Mesodermal cell (in vitro differentiated cells): ENCODE results near the gene BZW1. TPM values are rescaled to one million over a fixed set of nuclear protein-coding genes. Genes with fewer than 3 reads are reported as not detected.
A peak's percentile ranks its signal among the peaks of the same experiment; 100 is the strongest.

Experiments used
- H3K27ac ChIP-seq: 2 replicates; pipeline ENCODE4 v1.7.0; 2013; ENCODE audit warnings: mild to moderate bottlenecking, low read depth, low read length, moderate library complexity; ENCODE audit not compliant: severe bottlenecking
- H3K36me3 ChIP-seq: 2 replicates; pipeline ENCODE4 v1.7.1; 2013; ENCODE audit warnings: mild to moderate bottlenecking, low read length, moderate library complexity; ENCODE audit not compliant: control insufficient read depth, insufficient read depth
- H3K4me1 ChIP-seq: one replicate; pipeline ENCODE4 v1.7.1; 2013; ENCODE audit warnings: mild to moderate bottlenecking, low read length; ENCODE audit not compliant: insufficient read depth, control insufficient read depth, poor library complexity, severe bottlenecking
- H3K4me3 ChIP-seq: 2 replicates; pipeline ENCODE4 v1.7.0; 2013; ENCODE audit warnings: low read length, control low read depth, mild to moderate bottlenecking; ENCODE audit not compliant: insufficient read depth, poor library complexity, severe bottlenecking; ENCODE audit errors: extremely low read depth
- H3K9me3 ChIP-seq: 2 replicates; pipeline ENCODE4 v1.7.1; 2013; ENCODE audit warnings: mild to moderate bottlenecking, low read length, moderate library complexity; ENCODE audit not compliant: control insufficient read depth
- WGBS, 2 experiments: methylation state at CpG; one replicate each; pipeline ENCODE4 v1.1.5; 2013; ENCODE audit warnings: missing lambda C conversion rate in 2 of 2; ENCODE audit not compliant: insufficient coverage in 2 of 2; 5-methylcytosine and 5-hydroxymethylcytosine counted together
- polyA plus RNA-seq, 2 experiments: library from polyadenylated mRNA; stranded (reverse); fragments of 50-300 nt; gene quantifications; one replicate each; pipeline ENCODE4 v1.2.3, GENCODE V29; 2013

BZW1 gene
- 300 TPM for polyA plus RNA-seq (2013, experiment 1 of 2)
- polyA plus RNA-seq (2013, experiment 2 of 2) = 309 TPM

DNA sequence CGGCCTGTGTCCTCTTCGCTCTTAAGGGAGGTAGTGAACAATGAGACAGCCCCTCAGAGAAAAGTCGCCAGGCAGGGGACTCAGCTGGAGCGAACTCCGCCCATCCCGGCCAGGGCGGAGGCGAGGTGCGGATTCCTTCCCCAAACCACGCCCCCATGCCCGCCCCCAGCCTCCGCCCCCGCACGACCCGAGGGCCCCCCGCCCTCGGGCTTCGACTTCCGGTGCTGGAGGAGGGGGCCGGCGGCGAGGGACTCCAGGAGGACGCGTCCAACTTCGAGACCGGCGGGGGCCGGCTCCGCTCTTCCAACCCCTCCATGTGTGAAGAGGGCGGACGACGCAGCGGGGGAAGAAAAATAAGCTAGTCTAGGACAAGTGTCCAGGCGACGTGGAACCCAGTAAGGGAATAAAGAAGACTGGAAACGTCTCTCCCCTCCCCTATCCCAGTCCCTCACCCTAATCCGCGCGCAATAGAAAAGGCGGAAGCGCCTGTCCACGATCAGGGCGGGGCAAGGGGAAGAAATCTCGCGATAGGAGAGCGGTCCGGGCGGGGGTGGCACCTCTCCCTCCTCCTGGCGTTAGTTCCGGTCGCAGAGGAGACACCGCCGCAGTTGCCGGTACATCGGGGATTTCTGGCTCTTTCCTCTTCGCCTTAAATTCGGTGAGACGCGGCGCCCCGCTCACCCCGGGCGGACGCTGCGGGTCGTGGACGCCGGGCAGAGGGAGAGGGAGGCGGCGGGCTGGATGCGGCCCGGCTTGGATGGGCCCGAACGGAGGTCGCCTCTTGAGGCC is at the start of gene BZW1:
BZW1 (plus strand) TSS at position 578 of the 789 bp plus-strand sequence. CDS start 1,308 bp downstream, outside the sequence.
- Histone ChIP-seq H3K36me3 (peaks cover 23% of the 10 kb centered on the region), H3K4me3 (peak within 1 kb of the TSS; percentile 85), H3K9me3 (no peaks in the 10 kb centered on the region), H3K4me1 (peaks cover 18% of the 10 kb centered on the region), H3K27ac (peak within 1 kb of the TSS; percentile 99)
- WGBS, 2 experiments = 1% methylated on average over 33 of the region's 75 CpGs

DNA sequence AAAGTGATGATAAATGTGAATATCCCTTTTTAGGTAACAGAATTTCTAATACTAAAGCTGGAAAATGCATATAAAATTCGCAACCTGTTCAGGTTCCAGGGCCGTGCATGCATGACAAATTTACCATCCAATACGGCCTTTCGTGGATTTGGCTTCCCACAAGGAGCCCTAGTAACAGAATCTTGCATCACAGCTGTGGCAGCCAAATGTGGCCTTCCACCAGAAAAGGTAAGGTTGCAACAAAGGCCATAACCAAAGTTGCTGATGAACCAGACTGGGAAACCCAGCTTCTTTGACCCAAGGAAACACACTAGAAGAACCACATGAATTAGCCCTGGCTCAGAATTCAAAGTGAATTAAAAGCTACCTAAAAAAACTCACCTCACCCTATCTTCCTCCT is 49.6 kb upstream of the BZW1 start:
- no peaks in the 10 kb centered on the region for H3K36me3 ChIP-seq
- 90 to 96% methylated on average over 4 of the region's 4 CpGs for WGBS, 2 experiments
- no peak overlapping the region for H3K4me3 ChIP-seq
- no peaks in the 10 kb centered on the region for H3K9me3 ChIP-seq
- no peak overlapping the region for H3K27ac ChIP-seq
- peaks cover 13% of the 10 kb centered on the region for H3K4me1 ChIP-seq

- Histone ChIP-seq H3K27ac (no peak overlapping the region), H3K9me3 (no peaks in the 10 kb centered on the region), H3K36me3 (no peaks in the 10 kb centered on the region), H3K4me3 (no peak overlapping the region), H3K4me1 (peaks cover 8% of the 10 kb centered on the region)
- 93 to 94% methylated on average over 2 to 3 of the region's 4 CpGs for WGBS, 2 experiments
These were observed 48.3 kb upstream of the BZW1 start for GRCh38 chr2:200763422-200763821.

GRCh38 chr2:200765139-200765951 is 46.4 kb upstream of the BZW1 start:
- H3K27ac ChIP-seq = peak overlapping the region; percentile 53
- H3K9me3 ChIP-seq = no peaks in the 10 kb centered on the region
- H3K4me1 ChIP-seq = peaks cover 8% of the 10 kb centered on the region
- no peaks in the 10 kb centered on the region for H3K36me3 ChIP-seq
- H3K4me3 ChIP-seq = no peak overlapping the region
- 93% methylated on average over 2 of the region's 2 CpGs; no CpG with 5 or more reads in 1 of the 2 experiments for WGBS, 2 experiments

DNA sequence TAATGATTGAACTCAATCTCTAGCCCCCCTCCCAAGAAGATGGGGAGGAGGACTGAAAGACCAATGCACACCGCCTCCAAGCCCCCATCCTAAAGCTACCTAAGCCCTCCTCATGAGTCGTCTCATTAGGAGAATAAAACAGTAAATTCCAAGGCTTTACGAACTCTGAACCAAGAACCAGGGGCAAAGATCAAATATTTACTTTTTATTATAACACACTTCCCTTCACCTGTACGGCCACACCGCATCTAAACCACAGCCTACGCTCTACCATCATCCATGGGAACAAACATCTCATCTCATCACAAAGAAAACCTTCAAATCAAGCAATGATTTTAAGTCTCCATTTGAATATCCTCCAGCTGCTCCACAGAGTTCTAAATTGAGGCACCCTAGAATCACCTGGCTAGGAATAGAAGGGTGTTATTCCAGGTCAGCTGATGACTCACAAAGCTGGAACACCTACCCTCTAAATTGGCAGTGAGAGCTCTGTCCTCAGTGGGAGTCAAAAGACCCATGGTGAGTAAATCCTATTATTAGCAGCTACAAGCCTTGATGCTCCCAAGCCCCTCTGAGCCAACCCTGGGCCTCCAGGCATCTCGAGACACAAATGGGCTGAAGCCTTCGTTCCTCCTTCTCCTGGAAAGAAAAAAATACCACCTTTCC is 45.6 kb upstream of the BZW1 start:
- H3K4me3 ChIP-seq = no peak overlapping the region
- H3K9me3 ChIP-seq = no peaks in the 10 kb centered on the region
- no peak overlapping the region for H3K27ac ChIP-seq
- H3K4me1 ChIP-seq = peaks cover 8% of the 10 kb centered on the region
- WGBS, 2 experiments = 89 to 96% methylated on average over 7 to 8 of the region's 8 CpGs
- H3K36me3 ChIP-seq = no peaks in the 10 kb centered on the region

DNA sequence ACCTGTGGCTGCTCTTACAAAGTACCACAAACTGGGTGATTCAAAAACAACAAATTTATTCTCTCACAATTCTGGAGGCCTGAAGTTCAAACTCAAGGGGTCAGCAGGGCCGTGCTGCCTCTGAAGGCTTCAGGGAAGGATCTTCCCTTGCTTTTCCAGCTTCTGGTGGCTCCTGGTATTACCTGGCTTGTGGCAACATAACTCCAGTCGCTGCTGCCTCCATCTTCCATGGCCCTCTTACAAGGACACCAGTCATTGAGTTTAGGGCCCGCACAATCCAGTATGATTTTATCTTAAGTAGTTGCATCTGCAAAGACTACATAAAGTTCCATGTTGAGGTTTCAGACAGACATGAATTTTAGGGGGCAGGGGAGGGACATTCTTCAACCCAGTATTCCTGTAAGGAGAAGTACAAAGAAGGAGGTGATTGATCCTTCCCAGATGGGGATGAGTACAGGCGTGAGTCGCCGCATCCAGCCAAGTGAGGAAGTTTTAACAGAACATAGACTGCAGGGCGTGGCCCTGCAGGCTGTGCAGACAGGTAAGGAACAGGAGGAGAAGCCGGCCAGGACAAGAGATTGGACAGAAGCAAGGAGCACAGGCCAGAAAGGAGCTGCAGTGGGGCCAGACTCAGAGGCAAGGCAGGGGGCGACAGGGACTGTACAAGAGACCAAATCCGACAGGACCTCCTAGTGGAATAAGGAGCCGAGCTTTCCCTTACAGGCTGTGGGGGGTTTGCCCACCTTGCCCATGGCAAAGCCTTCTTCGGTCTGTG is 44.4 kb upstream of the BZW1 start:
- Histone ChIP-seq H3K9me3 (no peaks in the 10 kb centered on the region), H3K4me1 (peaks cover 8% of the 10 kb centered on the region)

GRCh38 chr2:200770847-200771246 is 40.9 kb upstream of the BZW1 start:
- WGBS, 2 experiments = 87 to 100% methylated on average over 2 to 4 of the region's 6 CpGs
- Histone ChIP-seq H3K4me3 (no peak overlapping the region), H3K4me1 (peaks cover 1% of the 10 kb centered on the region), H3K9me3 (peaks cover 7% of the 10 kb centered on the region), H3K36me3 (no peaks in the 10 kb centered on the region), H3K27ac (no peak overlapping the region)

More for the DNA sequence above, 44.4 kb upstream of the BZW1 start:
- H3K36me3 ChIP-seq = no peaks in the 10 kb centered on the region
- no peak overlapping the region for H3K27ac ChIP-seq
- no peak overlapping the region for H3K4me3 ChIP-seq
- 91 to 92% methylated on average over 9 of the region's 12 CpGs for whole genome bisulfite sequencing, 2 experiments

- no peaks in the 10 kb centered on the region for H3K4me1 ChIP-seq
- H3K9me3 ChIP-seq = peaks cover 7% of the 10 kb centered on the region
- no peak overlapping the region for H3K4me3 ChIP-seq
- H3K27ac ChIP-seq = no peak overlapping the region
- WGBS, 2 experiments = 100% methylated on average over 2 of the region's 2 CpGs; no CpG with 5 or more reads in 1 of the 2 experiments
- no peaks in the 10 kb centered on the region for H3K36me3 ChIP-seq
These were observed 39.1 kb upstream of the BZW1 start for GRCh38 chr2:200772620-200773019.

- H3K4me1 ChIP-seq = no peaks in the 10 kb centered on the region
- peaks cover 7% of the 10 kb centered on the region for H3K9me3 ChIP-seq
- no peak overlapping the region for H3K4me3 ChIP-seq
- H3K27ac ChIP-seq = no peak overlapping the region
- no CpG with 5 or more reads among the region's 1 CpG for WGBS, 2 experiments
- no peaks in the 10 kb centered on the region for H3K36me3 ChIP-seq
These were observed 38.6 kb upstream of the BZW1 start for GRCh38 chr2:200773083-200773482.

- Histone ChIP-seq H3K4me3 (no peak overlapping the region), H3K36me3 (no peaks in the 10 kb centered on the region), H3K27ac (no peak overlapping the region), H3K9me3 (peaks cover 7% of the 10 kb centered on the region), H3K4me1 (no peaks in the 10 kb centered on the region)
- no CpG with 5 or more reads among the region's 1 CpG for WGBS, 2 experiments
These were observed 36.8 kb upstream of the BZW1 start for GRCh38 chr2:200774920-200775319.
